Fibroblast of the aortic adventitia (primary cell): ENCODE data around the gene KREMEN1. TPM values are rescaled to one million over a fixed set of nuclear protein-coding genes. Genes with fewer than 3 reads are reported as not detected.

ENCODE experiments used
- DNase-seq: peaks from one replicate; pipeline ENCODE4 v3.0.0-alpha.2; 2010; ENCODE audit warnings: low read depth
- H3K4me3 ChIP-seq: 2 replicates; pipeline ENCODE4 v1.5.1; 2011; ENCODE audit warnings: low read depth, mild to moderate bottlenecking, control low read depth, low read length, moderate library complexity
- CTCF ChIP-seq: IDR thresholded peaks from 2 replicates; pipeline ENCODE4 v1.5.1; 2011; ENCODE audit warnings: mild to moderate bottlenecking, low read length, control low read depth, inconsistent platforms; ENCODE audit not compliant: insufficient read depth
- total RNA-seq: library from RNA; depleted of rRNA; stranded (reverse); fragments of >200 nt; gene quantifications from 2 replicates; pipeline ENCODE4 v1.2.3, GENCODE V29; 2012; ENCODE audit warnings: low replicate concordance

KREMEN1 gene
- total RNA-seq, 1 donor: 5.7 TPM

GRCh38 chr22:29040385-29041275, 32.2 kb upstream of the KREMEN1 start:
- DNase-seq: peak; percentile 97
- peak; percentile 96 for TF ChIP-seq CTCF
- no peak overlapping the region for H3K4me3 ChIP-seq

- no peak overlapping the region for H3K4me3 ChIP-seq
- TF ChIP-seq CTCF: no peak
- DNase-seq: peak; percentile 80
Measured at GRCh38 chr22:29041408-29041807, 31.4 kb upstream of the KREMEN1 start.

- no peak overlapping the region for H3K4me3 ChIP-seq
- peak; percentile 13 for TF ChIP-seq CTCF
- peak; percentile 61 for DNase-seq
Measured at GRCh38 chr22:29043906-29044575, 28.8 kb upstream of the KREMEN1 start.

GRCh38 chr22:29044657-29045176, 28.1 kb upstream of the KREMEN1 start:
- no peak for TF ChIP-seq CTCF
- peak overlapping the region; percentile 1 for H3K4me3 ChIP-seq
- peak; percentile 77 for DNase-seq

GRCh38 chr22:29048822-29049654, 23.8 kb upstream of the KREMEN1 start:
- no peak overlapping the region for H3K4me3 ChIP-seq
- no peak for TF ChIP-seq CTCF
- no peak for DNase-seq

GRCh38 chr22:29049655-29050263, 23.1 kb upstream of the KREMEN1 start:
- DNase-seq: no peak
- H3K4me3 ChIP-seq: no peak overlapping the region
- no peak for TF ChIP-seq CTCF
